Stimulated activated CD4-positive, alpha-beta T cell treated with anti-CD3 and anti-CD28 coated beads, Interleukin-1b, Interleukin-23, amount 100 ng/mL, for 4 hours (primary cell): ENCODE results near the gene PFKP.
"Not testable (repeated sequence)": the region's sequence is repeated elsewhere in the genome, so short reads cannot be mapped to it uniquely, and the experiment has no call there.

ENCODE experiments used
- DNase-seq, 2 donors: peaks; one replicate each; pipeline ENCODE4 v3.0.0-alpha.2; 2020; ENCODE audit warnings: low read depth in 2 of 2

PFKP gene

GRCh38 chr10:3046981-3047547, 20.3 kb upstream of the PFKP start:
- DNase-seq: no peak

DNA sequence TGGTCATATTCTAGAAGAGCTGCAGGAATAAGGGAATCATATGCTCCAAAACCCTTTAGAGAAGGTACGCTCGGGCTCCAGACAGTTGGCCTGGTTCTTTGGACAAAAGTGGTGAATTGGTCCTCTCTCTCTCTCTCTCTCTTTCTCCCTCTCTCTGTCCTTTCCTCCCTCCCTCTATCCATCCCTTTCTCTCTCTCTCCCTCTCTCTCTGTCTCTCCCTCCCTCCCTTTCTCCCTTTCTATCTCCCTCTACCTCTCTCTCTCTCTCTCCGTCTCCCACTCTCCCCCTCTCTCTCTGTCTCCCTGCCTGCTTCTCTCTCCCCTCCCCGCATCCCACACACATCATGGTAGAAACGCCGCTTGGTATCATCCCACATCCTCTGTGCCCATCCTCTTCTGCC, 19.8 kb upstream of the PFKP start:
- DNase-seq: no peak

DNA sequence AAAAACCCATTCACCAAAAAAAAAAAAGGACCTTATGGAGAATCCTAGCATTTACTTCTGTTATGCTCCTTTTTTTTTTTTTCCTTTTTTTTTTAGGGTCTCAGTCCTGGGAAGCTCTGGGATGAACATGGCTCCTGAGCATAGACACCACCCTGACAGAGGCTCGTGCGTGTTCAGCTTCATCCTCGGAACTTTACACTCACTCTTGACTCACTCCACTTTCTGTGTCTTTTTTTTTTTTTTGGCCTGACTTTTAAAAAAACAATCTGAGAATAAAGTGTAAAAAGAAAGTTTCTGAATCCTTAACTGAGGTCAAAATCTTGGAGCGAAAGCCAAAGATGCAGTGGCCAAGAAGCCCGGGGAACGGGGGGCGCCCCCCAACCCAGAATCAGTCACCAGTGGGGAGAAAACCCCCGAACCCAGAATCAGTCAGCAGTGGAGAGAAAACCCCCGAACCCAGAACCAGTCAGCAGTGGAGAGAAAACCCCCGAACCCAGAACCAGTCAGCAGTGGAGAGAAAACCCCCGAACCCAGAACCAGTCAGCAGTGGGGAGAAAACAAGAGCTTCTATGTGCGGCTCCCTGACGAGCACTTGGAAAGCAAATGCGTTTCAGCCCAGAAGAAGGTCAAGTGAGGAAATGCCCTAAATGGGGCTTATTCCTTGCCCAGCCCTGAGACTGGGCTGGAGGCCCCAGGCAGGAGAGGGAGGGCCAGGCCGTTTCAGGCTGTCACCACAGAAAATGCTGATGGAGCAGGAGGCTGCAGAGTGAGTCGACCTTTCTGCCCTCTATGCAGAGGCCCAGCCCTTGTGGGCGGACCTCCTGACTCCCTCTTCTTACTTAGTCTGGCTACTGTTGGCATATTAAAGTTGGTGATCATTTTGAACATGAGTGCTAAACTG, 19.0 kb upstream of the PFKP start:
- DNase-seq: no peak

- DNase-seq: no peak
Observed at GRCh38 chr10:3051692-3052091, 15.7 kb upstream of the PFKP start.

GRCh38 chr10:3053155-3053554, 14.2 kb upstream of the PFKP start:
- DNase-seq: no peak

DNA sequence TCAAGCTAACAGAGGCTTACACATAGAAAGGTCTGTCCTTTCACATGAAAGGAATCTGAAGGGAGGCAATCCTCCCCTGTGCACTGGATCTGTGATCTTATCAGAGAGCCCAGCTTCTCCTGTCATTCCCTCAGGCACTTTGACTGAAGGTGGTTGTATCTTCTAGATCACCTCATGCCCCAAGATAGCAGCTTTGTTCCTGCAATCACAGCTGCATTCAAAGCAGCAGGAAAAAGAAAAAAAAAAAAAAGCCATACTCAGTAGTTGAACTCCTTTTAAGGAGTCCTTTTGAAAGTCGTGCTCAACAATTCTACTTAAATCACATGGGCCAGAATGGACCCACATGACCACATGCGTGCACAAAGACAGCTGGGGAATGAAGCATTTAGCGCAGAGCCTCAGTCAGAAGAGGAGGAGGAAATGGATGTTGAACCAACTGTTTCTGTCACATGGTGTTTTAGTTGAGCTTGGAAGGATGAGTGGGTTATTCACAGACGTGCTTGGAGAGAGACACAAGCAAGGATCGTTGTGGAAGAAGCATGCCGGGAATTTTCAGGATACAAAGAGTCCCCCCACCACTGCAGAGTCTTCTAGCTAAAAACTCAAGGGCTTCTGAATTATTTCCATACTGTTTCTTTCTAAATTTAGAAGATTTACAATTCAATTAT, 13.0 kb upstream of the PFKP start:
- no peak for DNase-seq

DNA sequence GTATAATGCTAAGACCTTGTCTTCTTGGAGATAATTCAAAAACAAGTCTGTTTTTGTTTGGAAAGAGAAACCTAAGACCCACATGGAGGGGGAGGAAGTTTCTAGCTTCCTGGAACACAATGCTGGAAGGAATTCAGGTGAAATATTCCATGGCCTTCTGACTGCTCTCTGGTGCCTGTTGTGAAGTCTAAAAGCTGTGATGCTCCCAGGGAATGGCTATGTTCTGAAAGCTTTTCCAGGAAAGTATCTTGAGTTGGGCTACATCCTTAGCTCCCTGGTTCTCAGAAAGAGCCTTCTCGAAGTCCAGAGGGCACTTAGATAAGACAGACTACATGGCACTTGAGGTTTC, 12.5 kb upstream of the PFKP start:
- no peak for DNase-seq

DNA sequence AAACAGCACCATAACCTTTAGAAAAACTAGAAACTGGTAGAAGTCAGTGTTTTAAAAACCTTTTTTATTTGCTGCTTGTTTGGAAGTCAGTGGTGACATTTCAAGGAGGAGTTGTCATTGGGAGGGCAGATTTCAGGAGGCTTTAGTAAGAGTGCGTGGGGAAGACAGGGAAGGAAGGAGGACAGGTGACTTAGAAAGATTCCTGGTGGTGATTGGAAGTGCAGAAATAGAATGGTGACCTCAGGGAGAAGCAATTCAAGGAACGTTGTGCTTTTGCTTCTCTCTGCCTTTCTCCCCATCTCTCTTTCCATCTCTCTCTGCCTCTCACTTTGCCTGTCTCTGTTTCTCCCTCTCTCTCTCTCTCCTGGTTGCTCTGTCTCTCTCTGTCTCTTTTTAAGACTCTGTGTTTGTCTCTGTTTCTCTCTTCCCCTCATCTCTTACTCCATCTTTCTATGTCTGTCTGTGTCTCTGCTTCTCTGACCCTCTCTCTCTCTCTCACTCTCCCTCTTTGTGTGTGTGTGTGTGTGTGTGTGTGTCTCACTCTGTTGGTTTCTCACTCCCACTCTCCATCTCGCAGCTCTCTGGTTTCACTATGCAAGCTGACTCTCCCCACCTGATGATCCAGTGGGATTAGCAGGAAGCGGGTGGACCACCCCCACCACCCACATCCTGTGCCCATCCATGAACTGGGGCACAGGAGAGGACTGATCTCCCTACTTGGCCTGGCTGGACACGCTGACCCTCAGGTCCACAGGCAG, 10.9 kb upstream of the PFKP start:
- no peak for DNase-seq

GRCh38 chr10:3057946-3058345, 9.4 kb upstream of the PFKP start:
- DNase-seq: no peak

DNA sequence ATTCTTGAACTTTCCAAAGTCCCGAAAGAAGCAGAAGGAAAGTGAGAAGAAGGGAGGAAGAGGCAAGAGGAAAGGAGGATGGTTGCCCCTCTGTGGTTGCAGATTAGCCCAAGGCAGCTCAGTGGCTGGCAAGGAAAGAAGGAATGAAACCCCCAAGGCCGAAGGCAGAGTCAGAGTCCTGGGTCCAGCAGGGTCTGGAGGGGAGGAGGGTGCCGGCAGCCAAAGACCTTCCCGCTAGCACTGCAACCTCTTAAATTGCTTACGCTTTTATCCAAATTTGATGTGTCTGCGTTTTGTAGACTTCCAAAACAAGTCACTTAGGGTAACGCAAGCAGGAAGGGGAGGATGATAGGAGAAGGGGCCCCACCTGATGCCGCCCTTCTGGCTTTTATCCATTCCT, 7.4 kb upstream of the PFKP start:
- no peak for DNase-seq

DNA sequence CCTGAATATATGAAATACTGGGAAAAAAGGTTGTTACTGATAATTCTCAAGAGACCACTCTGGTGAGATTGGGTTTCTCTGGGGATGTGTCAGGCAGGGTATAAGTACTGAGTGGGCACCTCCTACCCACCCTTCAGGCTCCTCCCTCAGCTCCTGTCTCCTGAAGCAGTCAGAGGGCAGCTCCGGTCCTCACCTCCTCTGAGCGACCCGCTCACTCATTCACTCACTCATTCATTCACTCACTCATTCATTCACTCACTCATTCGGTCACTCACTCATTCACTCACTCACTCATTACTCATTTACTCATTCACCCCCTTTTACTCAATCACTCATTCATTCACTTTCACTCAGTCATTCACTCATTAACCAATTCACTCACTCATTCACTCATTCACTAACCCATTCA, 6.9 kb upstream of the PFKP start:
- DNase-seq: no peak

- not testable (repeated sequence) for DNase-seq
Observed at GRCh38 chr10:3061323-3061898, 5.9 kb upstream of the PFKP start.

DNA sequence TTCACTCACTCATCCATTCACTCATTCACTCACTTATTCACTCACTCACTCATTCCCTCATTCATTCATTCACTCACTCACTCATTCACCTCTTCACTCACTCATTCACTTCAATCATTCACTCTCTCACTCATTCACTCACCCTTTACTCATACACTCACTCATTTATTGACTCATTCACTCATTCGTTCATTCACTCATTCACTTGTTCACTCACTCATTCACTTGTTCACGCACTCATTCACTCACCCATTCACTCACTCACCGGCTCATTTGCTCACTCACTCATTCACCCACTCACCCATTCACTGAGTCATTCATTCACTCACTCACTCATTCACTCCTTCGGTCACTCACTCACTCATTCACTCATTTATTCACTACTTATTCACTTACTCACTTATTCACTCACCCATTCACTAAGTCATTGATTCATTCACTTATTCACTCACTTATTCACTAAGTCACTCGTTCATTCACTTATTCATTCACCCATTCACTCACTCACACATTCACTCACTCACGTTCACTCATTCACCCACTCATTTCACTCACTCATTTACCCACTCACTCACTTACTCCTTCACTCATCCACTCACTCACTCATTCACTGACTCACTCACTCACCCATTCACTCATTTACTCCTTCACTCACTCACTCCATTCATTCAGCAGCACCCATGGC, 4.7 kb upstream of the PFKP start:
- no peak for DNase-seq

GRCh38 chr10:3064423-3064822, 2.9 kb upstream of the PFKP start:
- no peak for DNase-seq

DNA sequence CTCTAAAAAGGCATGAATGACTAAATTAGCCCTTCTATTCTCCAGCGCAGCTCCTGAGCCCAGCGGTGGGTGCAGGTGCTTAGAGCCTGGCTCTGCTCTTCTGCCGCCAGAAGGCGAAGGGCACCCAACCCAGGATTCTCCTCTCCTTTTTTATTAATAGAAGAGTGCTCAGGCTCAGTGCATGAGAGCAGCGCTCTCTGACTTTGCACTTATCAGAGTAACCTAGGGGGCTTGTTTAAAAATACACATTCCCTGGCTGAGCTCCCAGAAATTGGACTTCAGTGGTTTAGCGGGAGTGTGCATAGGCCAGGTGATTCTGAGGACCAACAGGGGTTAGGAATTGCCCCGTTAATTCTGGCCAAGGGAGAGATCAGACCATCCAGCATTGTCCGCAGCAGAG, 1.7 kb upstream of the PFKP start:
- no peak for DNase-seq

DNA sequence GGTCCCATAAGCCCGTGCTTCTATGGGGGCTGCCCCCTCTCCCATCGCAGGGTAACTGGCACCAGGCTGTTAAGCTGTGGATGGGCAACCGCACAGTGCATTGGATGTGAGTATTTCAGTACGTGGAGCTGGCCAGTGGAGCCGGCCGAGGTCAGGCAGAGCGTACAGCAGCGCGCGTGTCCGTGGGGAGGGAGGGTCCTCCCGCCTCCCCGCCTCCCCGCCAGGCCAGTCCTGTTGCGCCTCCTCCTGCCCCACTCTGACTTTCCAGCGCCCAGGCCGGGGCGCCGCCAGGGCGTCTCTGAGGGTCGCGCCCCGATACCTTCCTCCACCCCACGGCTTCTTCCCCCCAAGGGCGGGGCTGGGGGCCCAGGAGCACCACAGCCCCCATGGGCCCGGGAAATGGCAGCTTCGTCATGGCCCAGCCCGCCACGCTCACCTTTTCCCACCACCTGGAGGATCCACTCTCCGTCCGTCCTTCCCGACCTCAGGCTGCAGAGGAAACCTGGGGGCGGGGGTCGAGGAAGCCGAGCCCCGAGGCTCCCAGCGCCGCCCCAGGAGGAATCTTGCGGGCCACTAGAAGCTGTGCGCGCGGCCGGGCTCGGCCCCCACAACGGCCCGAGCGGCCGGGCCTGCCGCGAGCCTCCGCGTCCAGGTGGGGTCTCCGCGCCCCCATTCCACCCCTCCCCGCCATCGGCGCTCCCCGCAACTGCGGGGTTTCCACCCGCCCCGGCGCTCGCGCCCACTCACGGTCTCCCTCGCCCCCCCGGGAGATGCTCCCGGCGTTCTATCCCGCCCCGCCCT, 831 bp upstream of the PFKP start:
- DNase-seq: no peak

DNA sequence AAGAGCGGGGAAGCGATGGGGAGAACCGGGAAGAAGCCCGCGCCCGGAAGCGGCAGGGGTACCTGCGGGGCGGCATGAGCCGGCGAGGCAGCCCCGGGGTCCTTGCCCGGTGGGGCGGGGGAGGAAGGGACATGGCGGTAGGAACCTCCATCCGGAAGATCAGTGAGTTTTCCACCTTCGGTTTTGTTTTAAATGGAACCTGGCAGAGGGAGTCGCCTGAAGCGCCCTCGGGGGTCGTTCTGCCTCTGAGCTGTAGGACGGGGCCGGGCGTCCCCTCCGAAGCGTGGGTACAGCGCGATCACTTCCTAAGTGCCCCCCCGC, 471 bp downstream of the PFKP start:
- DNase-seq: peak in 1 of 2 donors; percentile 31

GRCh38 chr10:3068201-3068967, 1.0 kb downstream of the PFKP start:
- DNase-seq: peak; percentile 49 to 67

GRCh38 chr10:3068968-3069737, 1.8 kb downstream of the PFKP start:
- DNase-seq: peak in 1 of 2 donors; percentile 21
